ENCODE measurements around the gene SARS2. TPM values are rescaled to one million over a fixed set of nuclear protein-coding genes. Genes with fewer than 3 reads are reported as not detected.
"Not testable (repeated sequence)": the region's sequence is repeated elsewhere in the genome, so short reads cannot be mapped to it uniquely, and the experiment has no call there.

SARS2 gene
- total RNA-seq, 1 experiment from 2014 or later: 15.4 TPM

GRCh38 chr19:38946229-38947010, 15.9 kb upstream of the SARS2 start:
- DNase-seq (ENCODE audit: low read depth): no peak

GRCh38 chr19:38945562-38946228, 15.1 kb upstream of the SARS2 start:
- DNase-seq (ENCODE audit: low read depth): peak; percentile 18

GRCh38 chr19:38944981-38945506, 14.5 kb upstream of the SARS2 start:
- DNase-seq (ENCODE audit: low read depth): no peak

- no peak for DNase-seq (ENCODE audit: low read depth)
Observed at GRCh38 chr19:38942471-38943181, 12.1 kb upstream of the SARS2 start.

GRCh38 chr19:38941979-38942378, 11.4 kb upstream of the SARS2 start:
- no peak for DNase-seq (ENCODE audit: low read depth)

- DNase-seq (ENCODE audit: low read depth): not testable (repeated sequence)
Observed at GRCh38 chr19:38941466-38941865, 10.9 kb upstream of the SARS2 start.

GRCh38 chr19:38939957-38940356, 9.4 kb upstream of the SARS2 start:
- no peak for DNase-seq (ENCODE audit: low read depth)

- no peak for DNase-seq (ENCODE audit: low read depth)
Observed at GRCh38 chr19:38933544-38933943, 3.0 kb upstream of the SARS2 start.

- DNase-seq (ENCODE audit: low read depth): no peak
Observed at GRCh38 chr19:38932425-38933179, 2.0 kb upstream of the SARS2 start.

- no peak for DNase-seq (ENCODE audit: low read depth)
Observed at GRCh38 chr19:38931521-38931793, 894 bp upstream of the SARS2 start.

- peak; percentile 99 for DNase-seq (ENCODE audit: low read depth)
Observed at GRCh38 chr19:38930776-38931520, 385 bp upstream of the SARS2 start, which contains the start of gene MRPS12. MRPS12 (plus strand) TSS chr19:38930944; CDS start chr19:38931295, 351 bp downstream.

GRCh38 chr19:38928391-38929001, 2.1 kb downstream of the SARS2 start:
- no peak for DNase-seq (ENCODE audit: low read depth)

GRCh38 chr19:38924388-38924787, 6.2 kb downstream of the SARS2 start:
- DNase-seq (ENCODE audit: low read depth): no peak

GRCh38 chr19:38922482-38922881, 8.1 kb downstream of the SARS2 start:
- DNase-seq (ENCODE audit: low read depth): no peak

- DNase-seq (ENCODE audit: low read depth): no peak
Observed at GRCh38 chr19:38921420-38922274, 8.9 kb downstream of the SARS2 start.

- no peak for DNase-seq (ENCODE audit: low read depth)
Observed at GRCh38 chr19:38920602-38921419, 9.8 kb downstream of the SARS2 start.

- DNase-seq (ENCODE audit: low read depth): no peak
Observed at GRCh38 chr19:38919837-38920601, 10.5 kb downstream of the SARS2 start.

- DNase-seq (ENCODE audit: low read depth): no peak
Observed at GRCh38 chr19:38918526-38918925, 12.0 kb downstream of the SARS2 start.
